ENCODE results near the gene CCDC102A.

DNA sequence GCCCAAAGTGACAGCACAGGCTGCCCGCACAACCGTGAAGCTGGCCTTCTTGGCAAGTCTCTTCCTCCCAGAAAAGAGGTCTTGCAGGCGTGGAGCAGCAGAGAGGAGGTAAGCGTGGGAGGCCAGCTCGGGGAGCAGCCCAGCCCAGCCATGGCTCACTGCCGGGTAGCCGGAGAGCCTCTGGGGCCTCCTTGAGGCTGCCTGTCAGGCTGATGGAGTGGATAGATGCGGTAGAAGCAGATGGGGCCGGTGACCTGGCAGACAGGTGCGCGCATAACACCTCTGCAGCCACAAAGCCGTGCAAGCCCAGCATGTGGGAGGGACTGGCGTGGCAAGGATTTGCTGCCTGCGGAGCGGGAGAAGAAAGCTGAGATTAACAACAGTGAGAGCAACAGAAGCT is 33.0 kb downstream of the CCDC102A start:
- no peak for TF ChIP-seq POLR2A (IDR thresholded peaks at IDR 0.05)
- TF ChIP-seq, protein P1, sequence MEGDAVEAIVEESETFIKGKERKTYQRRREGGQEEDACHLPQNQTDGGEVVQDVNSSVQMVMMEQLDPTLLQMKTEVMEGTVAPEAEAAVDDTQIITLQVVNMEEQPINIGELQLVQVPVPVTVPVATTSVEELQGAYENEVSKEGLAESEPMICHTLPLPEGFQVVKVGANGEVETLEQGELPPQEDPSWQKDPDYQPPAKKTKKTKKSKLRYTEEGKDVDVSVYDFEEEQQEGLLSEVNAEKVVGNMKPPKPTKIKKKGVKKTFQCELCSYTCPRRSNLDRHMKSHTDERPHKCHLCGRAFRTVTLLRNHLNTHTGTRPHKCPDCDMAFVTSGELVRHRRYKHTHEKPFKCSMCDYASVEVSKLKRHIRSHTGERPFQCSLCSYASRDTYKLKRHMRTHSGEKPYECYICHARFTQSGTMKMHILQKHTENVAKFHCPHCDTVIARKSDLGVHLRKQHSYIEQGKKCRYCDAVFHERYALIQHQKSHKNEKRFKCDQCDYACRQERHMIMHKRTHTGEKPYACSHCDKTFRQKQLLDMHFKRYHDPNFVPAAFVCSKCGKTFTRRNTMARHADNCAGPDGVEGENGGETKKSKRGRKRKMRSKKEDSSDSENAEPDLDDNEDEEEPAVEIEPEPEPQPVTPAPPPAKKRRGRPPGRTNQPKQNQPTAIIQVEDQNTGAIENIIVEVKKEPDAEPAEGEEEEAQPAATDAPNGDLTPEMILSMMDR (IDR thresholded peaks at IDR 0.05) = no peak
